CD4-positive, alpha-beta T cell treated with Interleukin-6 for 4 hours (primary cell): ENCODE measurements around the gene SLC25A20.
"Not testable (repeated sequence)": the region's sequence is repeated elsewhere in the genome, so short reads cannot be mapped to it uniquely, and the experiment has no call there.

Experiments used
- DNase-seq: peaks from one replicate; pipeline ENCODE4 v3.0.0-alpha.2; 2020; ENCODE audit warnings: mixed read lengths

The SLC25A20 gene, protein sequence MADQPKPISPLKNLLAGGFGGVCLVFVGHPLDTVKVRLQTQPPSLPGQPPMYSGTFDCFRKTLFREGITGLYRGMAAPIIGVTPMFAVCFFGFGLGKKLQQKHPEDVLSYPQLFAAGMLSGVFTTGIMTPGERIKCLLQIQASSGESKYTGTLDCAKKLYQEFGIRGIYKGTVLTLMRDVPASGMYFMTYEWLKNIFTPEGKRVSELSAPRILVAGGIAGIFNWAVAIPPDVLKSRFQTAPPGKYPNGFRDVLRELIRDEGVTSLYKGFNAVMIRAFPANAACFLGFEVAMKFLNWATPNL

DNA sequence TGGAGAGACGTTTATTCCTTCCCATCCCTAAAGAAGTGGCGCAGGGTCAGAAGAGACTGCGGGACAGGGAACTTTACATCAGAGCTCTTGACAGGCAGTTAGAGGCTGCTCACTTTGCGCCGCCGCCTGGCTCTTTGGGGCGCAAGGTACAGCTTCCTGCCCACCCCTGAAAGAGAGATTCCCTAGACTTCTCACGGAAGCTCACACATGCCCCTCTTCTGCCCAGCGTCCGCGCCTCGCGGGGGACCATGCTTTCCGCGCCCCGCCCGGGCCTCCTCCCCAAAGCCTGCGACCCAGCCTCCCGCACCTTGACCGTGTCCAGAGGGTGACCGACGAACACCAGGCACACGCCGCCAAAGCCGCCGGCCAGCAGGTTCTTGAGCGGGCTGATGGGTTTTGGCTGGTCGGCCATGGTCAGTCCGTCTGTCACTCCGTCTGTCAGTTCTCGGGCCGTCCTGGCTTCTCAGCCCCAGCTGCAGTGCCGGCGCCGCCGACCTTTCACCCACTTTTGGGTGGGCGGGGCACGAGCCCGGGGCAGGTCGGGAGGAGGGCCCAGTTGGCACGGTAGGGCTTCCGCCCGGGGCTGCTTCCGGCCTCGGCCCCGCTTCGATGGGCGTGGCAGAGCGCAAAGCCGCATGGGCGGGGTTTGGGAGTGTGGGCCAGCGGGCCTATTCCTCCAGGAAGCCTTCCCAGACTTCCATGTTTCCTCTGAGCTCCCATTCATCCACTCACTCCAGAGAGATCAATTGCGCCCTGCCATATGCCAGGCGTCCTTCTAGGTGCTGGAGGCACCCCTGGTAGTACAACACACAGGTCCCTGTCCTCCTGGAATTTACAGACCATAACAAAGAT is at the start of gene SLC25A20:
TSS of gene SLC25A20 (minus strand) at position 500 of the 852 bp plus-strand sequence. CDS start at position 412, 88 bp downstream.
- peak; percentile 94 for DNase-seq

- DNase-seq = no peak
Observed at GRCh38 chr3:48945891-48946549, 47.3 kb upstream of the SLC25A20 start.

- no peak for DNase-seq
Observed at GRCh38 chr3:48945432-48945831, 46.8 kb upstream of the SLC25A20 start.

GRCh38 chr3:48938689-48939088 is 40.0 kb upstream of the SLC25A20 start:
- no peak for DNase-seq

GRCh38 chr3:48938156-48938555 is 39.5 kb upstream of the SLC25A20 start:
- DNase-seq = no peak

DNA sequence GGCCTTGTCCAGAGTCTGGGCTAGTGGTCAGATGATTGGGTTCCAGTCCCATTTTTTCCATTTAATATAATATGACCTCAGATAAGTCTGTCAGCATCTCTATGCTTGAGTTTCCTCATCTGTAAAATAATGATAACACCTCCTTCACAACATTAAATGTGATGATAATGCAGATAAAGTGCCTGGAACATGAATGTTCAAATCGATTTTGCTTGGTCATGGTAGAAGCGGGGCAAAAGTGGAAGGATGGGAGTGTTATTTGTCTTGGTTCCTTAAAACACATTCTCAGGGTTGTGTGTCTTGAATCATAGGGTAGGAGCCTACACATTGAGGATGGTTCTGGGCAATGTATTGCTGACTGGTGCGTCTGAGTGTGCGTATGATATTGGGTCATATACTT is 36.8 kb upstream of the SLC25A20 start:
- DNase-seq = no peak

DNA sequence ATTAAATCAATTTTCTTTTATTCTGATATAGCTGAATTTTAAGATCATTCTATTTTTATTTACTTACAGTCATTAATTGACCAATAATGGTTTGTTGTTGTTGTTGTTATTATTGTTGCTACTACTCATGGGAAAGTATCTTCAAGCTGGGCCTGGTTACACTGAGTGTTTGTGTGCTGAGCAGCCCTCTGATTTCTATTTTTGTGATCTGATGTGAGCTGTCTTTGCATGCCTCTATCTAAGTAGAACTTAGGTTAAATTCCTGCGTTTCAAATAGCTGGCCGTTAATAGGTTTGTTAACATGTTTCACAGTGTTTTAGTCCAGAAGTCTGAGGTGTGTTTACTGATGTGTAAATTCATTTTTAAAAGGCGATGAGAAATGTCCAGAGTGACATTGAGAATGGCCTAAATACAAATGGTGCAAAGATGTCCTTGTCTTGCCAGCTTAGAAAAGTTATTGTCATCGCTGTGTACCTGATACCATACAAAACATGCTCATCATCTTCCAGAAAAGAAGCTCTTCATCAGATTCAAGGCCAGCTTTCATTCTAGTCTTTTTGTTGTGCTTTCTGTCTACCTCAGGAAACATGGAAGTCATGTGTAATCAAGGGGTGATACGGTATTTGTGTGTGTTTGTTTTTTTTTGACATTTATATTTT is 35.8 kb upstream of the SLC25A20 start:
- DNase-seq = no peak

DNA sequence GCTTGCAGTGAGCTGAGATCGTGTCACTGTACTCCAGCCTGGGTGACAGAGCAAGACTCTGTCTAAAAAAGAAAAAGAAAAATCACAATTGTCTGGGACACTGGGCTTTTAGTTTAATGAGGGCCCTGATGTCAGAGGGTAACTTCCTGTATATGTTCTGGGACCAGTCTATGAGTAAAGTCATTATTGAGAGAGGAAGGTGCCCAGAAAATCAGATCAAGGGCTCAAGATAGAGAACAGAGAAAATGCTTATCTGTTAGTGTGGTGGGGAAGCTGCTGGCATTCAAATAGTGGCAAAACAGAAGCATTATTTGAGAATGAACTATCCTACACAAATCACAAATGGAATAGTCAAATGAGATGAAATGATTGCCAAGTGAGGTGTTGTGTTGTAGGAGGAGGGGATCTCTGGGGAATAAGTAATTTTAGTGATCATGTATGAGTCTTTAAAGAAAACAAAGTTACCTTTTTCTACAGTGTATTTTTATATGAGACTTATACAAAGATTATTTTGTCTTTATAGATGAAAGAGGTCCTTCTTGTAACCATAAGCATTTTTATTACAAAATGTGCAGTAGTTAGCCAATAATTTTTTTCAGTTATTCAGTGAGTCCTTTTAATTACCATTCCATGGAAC is 33.4 kb upstream of the SLC25A20 start:
- no peak for DNase-seq

- DNase-seq = no peak
Observed at GRCh38 chr3:48930590-48930989, 31.9 kb upstream of the SLC25A20 start.

GRCh38 chr3:48929358-48930035 is 30.8 kb upstream of the SLC25A20 start:
- no peak for DNase-seq

DNA sequence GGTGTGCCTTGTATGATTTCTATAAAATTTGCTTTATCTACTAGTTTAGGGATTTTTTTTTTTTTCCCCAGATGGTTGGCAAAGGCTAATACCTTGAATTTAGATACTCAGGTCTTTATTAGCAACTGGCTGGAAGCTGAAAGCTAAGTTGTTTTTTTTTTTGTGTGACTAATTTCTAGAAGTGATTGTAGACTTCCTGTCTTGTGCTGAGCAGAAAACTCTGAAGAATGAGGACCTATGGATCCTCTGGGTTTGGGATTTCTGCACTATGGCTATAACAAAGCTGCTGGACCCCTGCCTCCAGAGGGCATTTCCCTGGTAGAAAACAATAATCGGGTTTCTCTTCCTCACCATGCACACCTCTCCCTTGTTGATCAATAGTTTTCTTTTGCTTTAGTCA is 30.0 kb upstream of the SLC25A20 start:
- no peak for DNase-seq

DNA sequence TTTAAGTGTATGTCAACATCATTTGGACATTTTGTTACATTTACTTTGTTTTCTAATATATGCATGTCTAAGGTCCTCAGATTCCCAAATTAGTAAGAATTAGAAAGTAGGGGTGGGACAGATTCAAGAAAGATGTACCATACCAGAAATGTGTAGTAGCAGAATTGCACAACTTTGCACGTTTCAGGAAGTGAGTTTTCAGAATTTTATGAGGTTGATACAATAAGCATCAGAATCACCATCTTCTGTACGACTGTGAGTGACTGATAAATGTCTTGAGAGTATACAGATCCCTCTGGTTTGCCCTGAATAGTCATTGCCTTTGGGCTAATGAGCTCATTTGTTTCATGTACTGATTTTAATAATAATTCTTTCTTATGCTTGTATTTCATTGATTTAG is 29.2 kb upstream of the SLC25A20 start:
- no peak for DNase-seq

- no peak for DNase-seq
Observed at GRCh38 chr3:48926425-48927392, 28.0 kb upstream of the SLC25A20 start.

- DNase-seq = peak; percentile 49
Observed at GRCh38 chr3:48919215-48920138, 20.8 kb upstream of the SLC25A20 start.

GRCh38 chr3:48918388-48919214 is 19.9 kb upstream of the SLC25A20 start, which contains the start of gene ARIH2:
Gene ARIH2 (plus strand): TSS chr3:48918842. CDS start chr3:48927559, 8,717 bp downstream.
- DNase-seq = peak; percentile 90

GRCh38 chr3:48915296-48915695 is 16.6 kb upstream of the SLC25A20 start:
- DNase-seq = no peak

GRCh38 chr3:48907026-48907425 is 8.3 kb upstream of the SLC25A20 start:
- not testable (repeated sequence) for DNase-seq

GRCh38 chr3:48899273-48899672 is 591 bp upstream of the SLC25A20 start:
- DNase-seq = peak; percentile 52
